Smooth muscle cell (in vitro differentiated cells): ENCODE data around the gene SDK1. TPM values are rescaled to one million over a fixed set of nuclear protein-coding genes. Genes with fewer than 3 reads are reported as not detected.

ENCODE experiments used
- DNase-seq: peaks from one replicate; lab custom pipeline; 2025; ENCODE audit not compliant: unreplicated experiment; lab: John Stamatoyannopoulos, UW
- H2AFZ ChIP-seq: fragments of 200-600 bp; sonication (generic); 2 replicates; pipeline ENCODE4 v1.6.0; 2016; ENCODE audit warnings: antibody characterized with exemption, low read depth, mild to moderate bottlenecking
- H3F3A ChIP-seq: fragments of 200-600 bp; sonication (generic); 2 replicates; pipeline ENCODE4 v1.6.0; 2017; ENCODE audit warnings: antibody characterized with exemption, low read depth
- H3K27ac ChIP-seq: fragments of 200-600 bp; sonication (generic); 2 replicates; pipeline ENCODE4 v1.5.1; 2016; ENCODE audit warnings: low read depth, mild to moderate bottlenecking
- H3K27me3 ChIP-seq: fragments of 200-600 bp; sonication (generic); 2 replicates; pipeline ENCODE4 v1.6.1; 2016; ENCODE audit warnings: low read depth, mild to moderate bottlenecking
- H3K36me3 ChIP-seq: fragments of 200-600 bp; sonication (generic); 2 replicates; pipeline ENCODE4 v1.5.1; 2016; ENCODE audit warnings: low read depth
- H3K4me1 ChIP-seq: fragments of 200-600 bp; sonication (generic); 2 replicates; pipeline ENCODE4 v1.5.1; 2016; ENCODE audit warnings: low read depth
- H3K4me2 ChIP-seq: fragments of 200-600 bp; sonication (generic); 2 replicates; pipeline ENCODE4 v1.6.0; 2016; ENCODE audit warnings: mild to moderate bottlenecking
- H3K4me3 ChIP-seq: fragments of 200-600 bp; sonication (generic); 2 replicates; pipeline ENCODE4 v1.5.1; 2016; ENCODE audit warnings: mild to moderate bottlenecking
- H3K79me2 ChIP-seq: fragments of 200-600 bp; sonication (generic); 2 replicates; pipeline ENCODE4 v1.6.0; 2016; ENCODE audit warnings: low read depth, mild to moderate bottlenecking
- H3K9ac ChIP-seq: fragments of 200-600 bp; sonication (generic); 2 replicates; pipeline ENCODE4 v1.6.0; 2016; ENCODE audit warnings: low read depth
- H3K9me3 ChIP-seq: fragments of 200-600 bp; sonication (generic); replicated peaks from 2 replicates; pipeline ENCODE4 v1.5.1; 2016; ENCODE audit warnings: low read depth
- H4K20me1 ChIP-seq: fragments of 200-600 bp; sonication (generic); 2 replicates; pipeline ENCODE4 v1.6.0; 2016; ENCODE audit warnings: low read depth
- CTCF ChIP-seq: fragments of 200-600 bp; sonication (generic); IDR thresholded peaks from 2 replicates; pipeline ENCODE4 v1.5.1; 2017; ENCODE audit warnings: borderline replicate concordance, mild to moderate bottlenecking, antibody characterized with exemption; ENCODE audit not compliant: insufficient read depth, poor library complexity, severe bottlenecking
- WGBS: methylation state at CpG from one replicate; pipeline ENCODE4 v1.1.7; 2016; ENCODE audit warnings: low lambda C conversion rate; 5-methylcytosine and 5-hydroxymethylcytosine counted together
- polyA plus RNA-seq: library from polyadenylated mRNA; unstranded; fragments of >200 nt; fragmentation: Nextera tagmentation; extraction: Ambion mirVana; gene quantifications from 2 replicates; pipeline ENCODE4 v1.2.1, GENCODE V29; 2016
- total RNA-seq: library from RNA; depleted of rRNA; stranded (reverse); fragments of >200 nt; gene quantifications from 2 replicates; pipeline ENCODE4 v1.2.3, GENCODE V29; 2014

The SDK1 gene
- total and polyA plus RNA-seq, 2 experiments from 2014 or later = 1.1 to 2.5 TPM

GRCh38 chr7:4143511-4144171 lies 842.6 kb downstream of the SDK1 start:
- H3K9me3 ChIP-seq = no peaks in the 10 kb centered on the region
- DNase-seq = no peak
- WGBS = 89% methylated on average over 27 of the region's 27 CpGs
- H3K36me3 ChIP-seq = no peaks in the 10 kb centered on the region
- H3K27me3 ChIP-seq = no peaks in the 10 kb centered on the region
- H3F3A ChIP-seq = no peaks in the 10 kb centered on the region
- no peak overlapping the region for H3K4me2 ChIP-seq
- H3K4me1 ChIP-seq = peaks cover 14% of the 10 kb centered on the region
- H4K20me1 ChIP-seq = no peaks in the 10 kb centered on the region
- H3K4me3 ChIP-seq = no peak overlapping the region
- H3K27ac ChIP-seq = no peak overlapping the region
- TF ChIP-seq CTCF = no peak
- no peak overlapping the region for H2AFZ ChIP-seq
- no peak overlapping the region for H3K9ac ChIP-seq
- H3K79me2 ChIP-seq = no peaks in the 10 kb centered on the region

- Histone ChIP-seq H2AFZ (peak overlapping the region; percentile 38), H3F3A (no peaks in the 10 kb centered on the region), H3K4me3 (peak overlapping the region; percentile 35), H3K9ac (no peak overlapping the region), H3K36me3 (no peaks in the 10 kb centered on the region), H3K9me3 (no peaks in the 10 kb centered on the region), H3K4me1 (peaks cover 14% of the 10 kb centered on the region), H3K27me3 (no peaks in the 10 kb centered on the region), H3K4me2 (peak overlapping the region; percentile 81), H4K20me1 (no peaks in the 10 kb centered on the region), H3K79me2 (no peaks in the 10 kb centered on the region), H3K27ac (no peak overlapping the region)
- 72% methylated on average over 20 of the region's 20 CpGs for WGBS
- TF ChIP-seq CTCF = no peak
- DNase-seq = no peak
Measured at GRCh38 chr7:4144172-4144701, 843.2 kb downstream of the SDK1 start.

GRCh38 chr7:4144811-4145510 lies 843.9 kb downstream of the SDK1 start:
- Histone ChIP-seq H3K36me3 (no peaks in the 10 kb centered on the region), H3K79me2 (no peaks in the 10 kb centered on the region), H3K9ac (no peak overlapping the region), H3K4me3 (peak overlapping the region; percentile 35), H3K9me3 (no peaks in the 10 kb centered on the region), H3K4me2 (peak overlapping the region; percentile 81), H3F3A (no peaks in the 10 kb centered on the region), H3K27me3 (no peaks in the 10 kb centered on the region), H3K4me1 (peaks cover 14% of the 10 kb centered on the region), H3K27ac (no peak overlapping the region), H4K20me1 (no peaks in the 10 kb centered on the region), H2AFZ (peak overlapping the region; percentile 38)
- TF ChIP-seq CTCF = no peak
- DNase-seq = peak; percentile 33
- 32% methylated on average over 23 of the region's 25 CpGs for WGBS
